ENCODE results near the gene JCAD.

- TF ChIP-seq POLR2AphosphoS5 (IDR thresholded peaks at IDR 0.05; ENCODE audit: low read depth, low read length) (no peak), CTCF (IDR thresholded peaks at IDR 0.05) (no peak), SIN3A (IDR thresholded peaks at IDR 0.05; ENCODE audit: borderline replicate concordance, insufficient read depth, low read depth, low read length) (no peak)
These were observed 28.8 kb upstream of the JCAD start for GRCh38 chr10:30088178-30088577.

Data from Panc1 (cell line).